ENCODE data around the gene ROBO2. TPM values are rescaled to one million over a fixed set of nuclear protein-coding genes. Genes with fewer than 3 reads are reported as not detected.

The ROBO2 gene
- total and polyA plus RNA-seq, 10 of the 15 experiments (the other 5 are each of a cell fraction or from before 2014, with no cell fraction given), result 0.22 to 2.5 (median 0.81) TPM

DNA sequence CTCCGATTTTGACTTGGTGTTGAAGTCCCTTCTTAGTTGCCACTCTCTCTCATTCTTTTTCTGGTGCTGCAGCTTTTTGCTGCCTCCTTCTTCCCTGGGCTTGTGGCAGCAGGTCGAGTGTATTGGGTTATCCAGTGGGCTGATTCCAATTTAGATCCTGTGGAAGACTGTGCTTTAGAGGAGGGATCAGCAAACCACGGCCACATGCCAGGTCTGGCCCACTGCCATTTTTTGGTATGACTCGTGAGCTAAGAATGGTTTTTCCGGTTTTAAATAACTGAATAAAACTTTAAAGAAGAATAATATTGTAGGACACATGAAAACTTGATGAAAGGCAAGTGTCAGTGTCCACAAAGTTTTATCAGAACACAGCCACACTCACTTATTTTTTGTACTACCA is 330.5 kb downstream of the ROBO2 start:
- no TSS peak for BruUV-seq (replicated peaks)
- Histone ChIP-seq H3K79me2 (ENCODE audit: control insufficient read depth, insufficient read depth, low read length) (no peaks in the 10 kb centered on the region), H3K9me3 (replicated peaks; ENCODE audit: control insufficient read depth, insufficient read depth, low read length) (no peaks in the 10 kb centered on the region), H2AFZ (ENCODE audit: control insufficient read depth, low read depth, low read length) (no peak overlapping the region), H3K4me2 (ENCODE audit: control insufficient read depth, insufficient read depth) (no peak overlapping the region), H3K36me3 (ENCODE audit: control insufficient read depth in 2 of 2, insufficient read depth in 2 of 2, low read length in 1 of 2) (no peaks in the 10 kb centered on the region), H3K4me3 (no peak overlapping the region), H3K27ac (ENCODE audit: control insufficient read depth, insufficient read depth) (no peak overlapping the region), H3K27me3 (replicated peaks in 1 of 2; ENCODE audit: control insufficient read depth in 2 of 2, insufficient read depth in 2 of 2, low read length in 1 of 2) (no peaks in the 10 kb centered on the region), H4K20me1 (ENCODE audit: control insufficient read depth, insufficient read depth) (no peaks in the 10 kb centered on the region), H3K9ac (ENCODE audit: control insufficient read depth, insufficient read depth, low read length) (no peak overlapping the region), H3K4me1 (ENCODE audit: control insufficient read depth, insufficient read depth, low read length) (no peaks in the 10 kb centered on the region)
- in situ Hi-C loops (cut with MboI) (no loop called here), intact Hi-C loops (cut with micrococcal nuclease; ENCODE audit: unreplicated experiment) (no loop called here)
- DNase-seq (ENCODE audit: low read depth, low spot score), result no peak
- no peak for ATAC-seq
- ChIA-PET RAD21 (ENCODE audit: unreplicated experiment) (no interaction called here), SMC1A (ENCODE audit: uncharacterized antibody, unreplicated experiment) (no interaction called here), CTCF (no interaction called here), POLR2A (no interaction called here)
- TF ChIP-seq PAX8 (IDR thresholded peaks at IDR 0.05), result no peak
- TF ChIP-seq, protein P1, sequence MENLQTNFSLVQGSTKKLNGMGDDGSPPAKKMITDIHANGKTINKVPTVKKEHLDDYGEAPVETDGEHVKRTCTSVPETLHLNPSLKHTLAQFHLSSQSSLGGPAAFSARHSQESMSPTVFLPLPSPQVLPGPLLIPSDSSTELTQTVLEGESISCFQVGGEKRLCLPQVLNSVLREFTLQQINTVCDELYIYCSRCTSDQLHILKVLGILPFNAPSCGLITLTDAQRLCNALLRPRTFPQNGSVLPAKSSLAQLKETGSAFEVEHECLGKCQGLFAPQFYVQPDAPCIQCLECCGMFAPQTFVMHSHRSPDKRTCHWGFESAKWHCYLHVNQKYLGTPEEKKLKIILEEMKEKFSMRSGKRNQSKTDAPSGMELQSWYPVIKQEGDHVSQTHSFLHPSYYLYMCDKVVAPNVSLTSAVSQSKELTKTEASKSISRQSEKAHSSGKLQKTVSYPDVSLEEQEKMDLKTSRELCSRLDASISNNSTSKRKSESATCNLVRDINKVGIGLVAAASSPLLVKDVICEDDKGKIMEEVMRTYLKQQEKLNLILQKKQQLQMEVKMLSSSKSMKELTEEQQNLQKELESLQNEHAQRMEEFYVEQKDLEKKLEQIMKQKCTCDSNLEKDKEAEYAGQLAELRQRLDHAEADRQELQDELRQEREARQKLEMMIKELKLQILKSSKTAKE (IDR thresholded peaks at IDR 0.05; ENCODE audit: low read depth, poor library complexity, severe bottlenecking), result no peak
- no peak for TF ChIP-seq CREB1 (IDR thresholded peaks at IDR 0.05; ENCODE audit: low read depth)
- TF ChIP-seq, protein P2, sequence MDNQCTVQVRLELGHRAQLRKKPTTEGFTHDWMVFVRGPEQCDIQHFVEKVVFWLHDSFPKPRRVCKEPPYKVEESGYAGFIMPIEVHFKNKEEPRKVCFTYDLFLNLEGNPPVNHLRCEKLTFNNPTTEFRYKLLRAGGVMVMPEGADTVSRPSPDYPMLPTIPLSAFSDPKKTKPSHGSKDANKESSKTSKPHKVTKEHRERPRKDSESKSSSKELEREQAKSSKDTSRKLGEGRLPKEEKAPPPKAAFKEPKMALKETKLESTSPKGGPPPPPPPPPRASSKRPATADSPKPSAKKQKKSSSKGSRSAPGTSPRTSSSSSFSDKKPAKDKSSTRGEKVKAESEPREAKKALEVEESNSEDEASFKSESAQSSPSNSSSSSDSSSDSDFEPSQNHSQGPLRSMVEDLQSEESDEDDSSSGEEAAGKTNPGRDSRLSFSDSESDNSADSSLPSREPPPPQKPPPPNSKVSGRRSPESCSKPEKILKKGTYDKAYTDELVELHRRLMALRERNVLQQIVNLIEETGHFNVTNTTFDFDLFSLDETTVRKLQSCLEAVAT (IDR thresholded peaks at IDR 0.05), result no peak
- TF ChIP-seq NRF1 (conservative IDR thresholded peaks at IDR 0.05; ENCODE audit: low read depth, low read length), result no peak
- no peak for TF ChIP-seq WRNIP1 (IDR thresholded peaks at IDR 0.05; ENCODE audit: borderline replicate concordance, low read depth, low read length)
- no peak for TF ChIP-seq ZSCAN29 (IDR thresholded peaks at IDR 0.05)
- TF ChIP-seq MYC (IDR thresholded peaks at IDR 0.05; ENCODE audit: insufficient read depth, insufficient read length, insufficient replicate concordance, low read length, severe bottlenecking), result no peak
- 5% methylated on average over 5 of the region's 5 CpGs for WGBS (ENCODE audit: insufficient coverage, insufficient replicate concordance, low lambda C conversion rate, missing lambda C conversion rate)
- FAIRE-seq, result no peak

All from GM12878 (cell line).